HG03025 (cell line): ENCODE measurements around the gene CUX1.
"Not testable (repeated sequence)": the region's sequence is repeated elsewhere in the genome, so short reads cannot be mapped to it uniquely, and the experiment has no call there.

Source experiments
- ATAC-seq: cut with Tn5 transposase; IDR thresholded peaks from one replicate; pipeline ENCODE4 v1.9.1; 2021; ENCODE audit warnings: mild to moderate bottlenecking, moderate library complexity; ENCODE audit not compliant: unreplicated experiment, low FRiP score

Gene CUX1

GRCh38 chr7:102050864-102051460, 233.5 kb downstream of the CUX1 start:
- ATAC-seq, result no peak

DNA sequence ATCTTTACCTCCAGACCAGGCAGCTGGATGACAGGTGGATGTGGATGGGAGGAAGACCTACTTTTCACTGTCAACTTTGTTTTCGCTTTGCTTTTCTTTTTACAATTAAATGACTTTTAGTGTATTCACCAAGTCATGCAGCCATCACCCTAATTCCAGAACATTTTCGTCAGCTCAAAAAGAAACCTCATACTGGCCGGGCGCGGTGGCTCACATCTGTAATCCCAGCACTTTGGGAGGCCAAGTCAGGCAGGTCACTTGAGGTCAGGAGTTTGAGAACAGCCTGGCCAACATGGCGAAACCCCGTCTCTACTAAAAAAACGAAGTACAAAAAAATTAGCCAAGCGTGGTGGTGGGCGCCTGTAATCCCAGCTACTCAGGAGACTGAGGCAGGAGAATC, 234.3 kb downstream of the CUX1 start:
- not testable (repeated sequence) for ATAC-seq

DNA sequence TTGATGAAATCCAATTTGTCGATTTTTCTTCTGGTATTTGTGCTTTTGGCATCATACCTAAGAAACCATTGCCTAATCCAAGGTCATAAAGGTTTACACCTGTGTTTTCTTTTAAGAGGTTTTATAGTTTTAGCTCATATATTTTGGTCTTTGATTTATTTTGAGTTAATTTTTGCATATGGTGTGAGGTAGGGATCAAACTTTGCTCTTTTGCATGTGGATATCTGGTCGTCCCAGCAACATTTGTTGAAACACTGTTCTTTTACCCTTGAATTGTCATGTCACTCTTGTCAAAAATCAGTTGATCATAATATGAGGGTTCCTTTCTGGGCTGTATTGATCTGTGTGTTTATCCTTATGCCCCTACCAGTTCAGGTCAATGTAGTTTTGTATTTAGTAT, 236.7 kb downstream of the CUX1 start:
- no peak for ATAC-seq

GRCh38 chr7:102055181-102055976, 238.0 kb downstream of the CUX1 start:
- no peak for ATAC-seq

DNA sequence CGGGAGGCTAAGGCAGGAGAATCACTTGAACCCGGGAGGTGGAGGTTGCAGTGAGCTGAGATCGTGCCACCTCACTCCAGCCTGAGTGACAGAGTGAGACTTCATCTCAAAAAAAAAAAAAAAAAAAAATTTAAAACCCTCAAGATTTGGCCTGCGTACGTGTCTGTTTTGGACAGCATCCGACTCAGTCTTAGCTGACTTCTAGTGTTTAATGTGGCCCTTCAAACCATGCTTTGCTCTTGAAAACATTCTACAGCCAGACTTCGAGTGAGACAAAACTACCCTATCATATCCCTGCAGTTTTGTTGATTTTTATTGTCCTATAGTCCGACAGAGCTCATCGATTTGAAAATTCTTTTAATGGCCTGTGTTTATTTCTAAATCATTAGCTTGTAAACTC, 242.1 kb downstream of the CUX1 start:
- ATAC-seq, result no peak

DNA sequence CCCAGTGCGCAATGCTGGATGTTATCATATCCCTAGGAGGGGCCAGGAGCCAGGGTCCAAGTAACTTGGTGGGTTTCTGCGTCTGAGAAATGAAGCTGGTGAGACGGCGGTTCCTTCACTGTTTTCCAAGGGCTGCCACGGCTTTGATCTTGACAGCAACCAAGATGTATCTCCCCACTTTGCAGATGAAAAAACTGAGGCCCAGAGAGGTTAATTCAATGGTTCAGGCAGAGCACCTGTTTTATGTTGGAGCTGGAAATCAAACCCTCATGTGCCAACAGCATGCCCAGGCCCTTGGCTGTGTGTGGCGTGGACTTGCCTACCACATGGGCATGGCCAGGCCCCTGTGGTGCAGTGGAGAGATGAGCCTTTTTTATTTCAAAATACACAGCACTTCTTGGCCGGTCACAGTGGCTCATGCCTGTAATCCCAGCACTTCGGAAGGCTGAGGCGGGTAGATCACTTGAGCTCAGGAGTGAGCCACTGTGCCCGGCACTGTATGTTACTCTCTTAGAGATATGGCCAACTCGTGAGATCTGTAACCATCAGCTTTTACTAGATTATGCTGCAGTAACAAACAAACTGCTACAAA, 244.0 kb downstream of the CUX1 start:
- ATAC-seq, result no peak

- ATAC-seq, result no peak
Measured at GRCh38 chr7:102061981-102062390, 244.6 kb downstream of the CUX1 start.

GRCh38 chr7:102063690-102064180, 246.3 kb downstream of the CUX1 start:
- no peak for ATAC-seq

- ATAC-seq, result no peak
Measured at GRCh38 chr7:102064361-102065025, 247.1 kb downstream of the CUX1 start.

- ATAC-seq, result no peak
Measured at GRCh38 chr7:102065226-102065625, 247.8 kb downstream of the CUX1 start.

DNA sequence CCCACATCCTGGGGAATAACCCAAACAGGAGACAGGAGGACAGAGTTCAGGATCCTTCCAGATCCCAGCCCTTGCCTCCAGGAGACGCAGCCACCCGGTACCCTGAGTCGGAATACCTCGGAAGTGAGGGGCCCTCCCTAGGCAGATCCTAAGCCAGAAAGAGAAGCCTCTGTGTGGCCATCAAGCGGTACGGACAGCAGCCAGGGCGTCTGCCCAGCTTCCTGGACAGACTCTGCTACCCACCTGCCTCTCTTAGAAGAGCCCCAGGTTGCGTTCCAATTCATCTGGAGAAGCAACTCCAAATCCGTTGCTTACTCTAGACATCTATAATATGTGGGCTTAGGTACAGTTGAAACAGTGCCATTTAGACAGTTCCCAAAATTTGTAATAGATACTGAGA, 249.1 kb downstream of the CUX1 start:
- ATAC-seq, result no peak

DNA sequence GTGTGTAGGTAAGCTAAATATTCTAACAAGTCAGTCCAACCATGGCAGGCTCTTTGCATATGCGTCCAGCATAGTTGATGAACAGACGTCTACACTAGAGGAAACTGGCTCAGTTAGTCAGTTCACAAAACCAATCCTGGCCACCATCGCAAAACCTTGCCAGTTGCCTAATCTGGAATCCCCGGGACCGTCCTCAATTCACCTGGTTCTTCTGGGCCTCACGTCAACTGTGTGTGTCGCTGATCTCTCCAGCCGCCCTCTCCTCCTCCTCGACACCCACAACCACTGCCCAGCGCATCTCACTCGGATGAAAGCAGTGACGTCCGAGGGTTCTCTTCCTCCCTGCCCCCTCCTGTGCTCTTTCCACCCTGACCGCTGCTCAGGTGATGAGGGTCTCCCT, 251.4 kb downstream of the CUX1 start:
- no peak for ATAC-seq

GRCh38 chr7:102069931-102070629, 252.7 kb downstream of the CUX1 start:
- no peak for ATAC-seq

DNA sequence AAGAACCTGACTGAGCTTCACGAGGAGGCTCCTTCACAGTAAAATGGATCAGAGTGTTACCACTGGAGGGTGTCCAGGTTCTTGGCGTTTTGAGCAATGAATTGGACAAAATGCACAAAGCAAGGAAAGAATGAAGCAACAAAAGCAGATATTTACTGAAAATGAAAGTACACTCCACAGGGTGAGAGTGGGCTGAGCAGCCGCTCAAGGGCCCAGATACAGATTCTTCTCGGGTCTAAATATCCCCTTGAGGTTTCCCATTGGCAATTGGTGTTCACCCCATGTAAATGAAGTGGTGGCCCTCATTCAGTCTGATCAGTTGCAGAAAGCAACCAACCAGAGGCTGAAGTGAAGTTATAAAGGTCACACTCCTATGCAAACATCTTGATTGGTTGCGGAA, 254.6 kb downstream of the CUX1 start:
- no peak for ATAC-seq

DNA sequence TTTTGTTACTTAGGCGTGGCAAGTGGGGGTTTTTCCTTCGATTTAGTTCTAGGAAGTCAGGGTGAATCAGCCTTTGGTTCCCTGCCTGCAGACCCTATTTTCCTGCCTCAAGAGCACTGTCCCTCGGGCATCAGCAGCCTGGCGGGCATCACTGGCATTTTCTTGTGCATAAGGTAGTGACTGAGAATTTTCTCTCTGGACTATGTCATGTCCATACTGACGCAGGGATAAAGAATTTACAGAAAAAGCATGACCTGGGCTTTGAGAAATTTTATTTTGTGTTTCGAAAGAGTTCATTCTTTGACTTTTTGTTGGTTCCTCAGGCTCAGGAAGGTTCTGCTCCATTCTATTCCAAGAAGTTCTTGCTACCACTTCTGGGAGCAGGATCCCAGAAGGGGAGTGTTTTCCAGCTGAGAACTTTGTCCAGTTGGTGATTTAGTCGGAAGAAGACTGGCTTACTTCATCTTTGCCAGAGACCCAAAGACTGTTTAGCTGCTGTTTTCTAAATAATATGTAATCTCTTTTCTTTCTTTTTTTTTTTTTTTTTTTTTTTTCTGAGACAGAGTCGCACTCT, 255.3 kb downstream of the CUX1 start:
- no peak for ATAC-seq

GRCh38 chr7:102073931-102074880, 256.8 kb downstream of the CUX1 start:
- no peak for ATAC-seq

- ATAC-seq, result no peak
Measured at GRCh38 chr7:102075126-102075525, 257.7 kb downstream of the CUX1 start.

- ATAC-seq, result no peak
Measured at GRCh38 chr7:102075553-102076135, 258.2 kb downstream of the CUX1 start.

DNA sequence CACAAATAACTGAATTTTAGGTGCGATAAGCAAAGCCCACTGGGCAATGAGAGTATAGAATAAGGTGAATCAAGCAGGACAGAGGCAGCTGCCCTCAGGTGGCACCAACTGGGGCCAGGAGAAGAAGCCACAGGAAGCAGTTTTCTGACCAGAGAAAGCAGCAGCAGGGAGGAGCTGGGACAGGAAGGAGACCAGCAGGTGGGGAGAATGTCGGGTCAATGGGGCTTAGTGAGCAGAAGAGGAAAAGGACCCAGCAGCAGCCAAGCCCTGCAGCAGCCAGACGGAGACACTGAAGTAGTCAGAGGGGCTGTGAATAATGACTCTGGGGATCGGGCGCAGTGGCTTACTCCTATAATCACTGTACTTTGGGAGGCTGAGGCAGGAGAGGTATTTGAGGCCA, 259.7 kb downstream of the CUX1 start:
- ATAC-seq, result no peak
